Measurements from ENCODE around the gene SMIM45.
A peak's percentile ranks its signal among the peaks of the same experiment; 100 is the strongest.
"Not testable (repeated sequence)": the region's sequence is repeated elsewhere in the genome, so short reads cannot be mapped to it uniquely, and the experiment has no call there.

The SMIM45 gene

DNA sequence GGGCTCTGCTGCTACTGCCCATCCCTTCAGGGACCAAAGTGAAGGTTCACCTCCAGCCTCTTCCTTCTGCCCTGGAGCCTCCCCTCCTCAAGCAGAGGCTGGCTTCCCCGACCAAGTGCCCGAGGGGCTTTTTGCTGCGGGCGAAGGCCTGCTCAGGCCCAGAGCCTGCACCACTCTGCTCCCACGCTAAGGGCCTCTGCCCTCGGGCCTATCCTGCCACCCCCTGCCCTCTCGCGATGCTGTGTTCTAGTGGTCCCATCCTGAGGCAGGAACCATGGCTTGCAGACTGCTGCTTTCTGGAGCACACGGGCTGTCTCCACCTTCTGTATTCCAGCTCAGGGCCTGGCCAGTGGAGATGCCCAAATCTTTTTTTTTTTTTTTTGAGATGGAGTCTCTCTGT is 16.4 kb upstream of the SMIM45 start:
- no peak for DNase-seq

DNA sequence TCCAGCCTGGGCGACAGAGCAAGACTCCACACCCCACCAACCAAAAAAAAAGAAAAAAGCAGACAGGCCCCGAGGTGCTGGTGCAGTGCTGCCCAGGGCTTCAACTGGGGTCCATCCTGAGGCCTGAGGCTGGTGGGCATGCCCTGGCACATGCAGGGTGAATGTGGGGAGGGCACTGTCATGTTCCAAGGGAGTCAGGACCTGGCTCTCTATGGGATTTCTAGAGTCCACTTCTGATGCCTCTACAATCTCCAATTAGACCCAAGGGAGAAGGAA is 15.1 kb upstream of the SMIM45 start:
- DNase-seq, result no peak

GRCh38 chr22:41939981-41940831 is 11.7 kb upstream of the SMIM45 start:
- peak; percentile 59 for DNase-seq

- DNase-seq, result peak; percentile 29
These were observed 10.9 kb upstream of the SMIM45 start for GRCh38 chr22:41940832-41941765.

GRCh38 chr22:41943661-41944209 is 8.2 kb upstream of the SMIM45 start:
- DNase-seq, result no peak

GRCh38 chr22:41946629-41947423 is 5.1 kb upstream of the SMIM45 start, which contains the start of gene CENPM:
TSS of gene CENPM (minus strand) at chr22:41947152. CDS start at chr22:41947076, 76 bp downstream.
- peak; percentile 71 for DNase-seq

DNA sequence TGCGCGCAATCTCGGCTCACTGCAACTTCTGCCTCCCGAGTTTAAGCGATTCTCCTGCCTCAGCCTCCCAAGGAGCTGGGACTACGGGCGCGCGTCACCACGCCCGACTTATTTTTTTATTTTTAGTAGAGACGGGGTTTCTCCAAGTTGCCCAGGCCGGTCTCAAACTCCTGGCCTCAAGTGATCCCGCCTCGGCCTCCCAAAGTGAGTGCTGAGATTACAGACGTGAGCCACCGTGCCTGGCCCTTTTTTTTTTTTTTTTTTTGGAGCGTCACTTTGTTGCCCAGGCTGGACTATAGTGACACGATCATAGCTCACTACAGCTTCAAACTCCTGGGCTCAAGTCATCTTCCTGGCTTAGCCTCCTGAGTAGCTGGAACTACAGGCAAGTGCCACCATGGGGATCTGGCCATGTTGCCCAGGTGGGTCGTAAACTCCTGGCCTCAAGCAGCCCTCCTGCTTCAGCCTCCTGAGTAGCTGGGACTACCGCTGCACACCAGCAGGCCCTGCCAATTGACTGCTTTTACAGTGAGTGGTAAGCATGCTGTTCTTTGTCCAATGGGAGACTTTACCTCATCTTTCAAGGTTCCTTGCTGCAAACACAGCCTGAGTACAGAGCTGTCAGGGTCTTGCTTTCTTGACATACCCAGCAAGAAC is 4.4 kb upstream of the SMIM45 start:
- DNase-seq, result no peak

- DNase-seq, result no peak
These were observed 3.8 kb upstream of the SMIM45 start for GRCh38 chr22:41948142-41948541.

GRCh38 chr22:41948928-41949296 is 3.0 kb upstream of the SMIM45 start:
- not testable (repeated sequence) for DNase-seq

DNA sequence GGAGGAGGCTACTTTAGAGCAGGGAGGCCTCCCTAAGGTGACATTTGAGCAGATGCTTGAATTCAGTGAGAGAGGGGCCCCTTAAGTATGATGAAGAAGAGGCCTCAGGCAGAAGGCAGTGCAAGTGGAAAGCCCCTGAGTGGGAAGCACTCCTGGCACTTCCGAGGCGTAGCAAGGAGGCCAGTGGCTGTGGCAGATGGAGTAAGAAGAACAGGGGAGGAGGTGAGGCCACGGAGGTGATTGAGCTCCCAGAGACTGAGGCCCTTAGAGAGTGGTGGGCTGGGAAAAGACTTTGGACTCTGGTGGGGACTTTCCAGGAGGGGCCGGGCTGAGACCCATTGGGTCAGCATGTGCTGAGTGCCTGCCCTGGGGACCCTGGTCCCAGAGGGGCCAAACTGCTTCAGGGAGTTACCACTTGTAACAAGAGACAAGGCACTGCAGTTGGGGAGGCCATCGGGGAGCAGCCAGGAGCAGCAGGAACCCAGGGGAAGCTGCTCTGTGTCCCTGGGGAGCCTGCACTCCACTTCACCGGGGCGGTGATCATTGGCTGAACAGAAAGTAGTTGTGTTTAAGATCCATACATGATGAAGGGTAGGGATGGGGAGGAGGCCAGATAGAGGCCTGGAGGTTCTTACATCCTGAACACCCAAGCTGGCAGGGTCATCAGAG is 2.5 kb upstream of the SMIM45 start:
- DNase-seq, result no peak

DNA sequence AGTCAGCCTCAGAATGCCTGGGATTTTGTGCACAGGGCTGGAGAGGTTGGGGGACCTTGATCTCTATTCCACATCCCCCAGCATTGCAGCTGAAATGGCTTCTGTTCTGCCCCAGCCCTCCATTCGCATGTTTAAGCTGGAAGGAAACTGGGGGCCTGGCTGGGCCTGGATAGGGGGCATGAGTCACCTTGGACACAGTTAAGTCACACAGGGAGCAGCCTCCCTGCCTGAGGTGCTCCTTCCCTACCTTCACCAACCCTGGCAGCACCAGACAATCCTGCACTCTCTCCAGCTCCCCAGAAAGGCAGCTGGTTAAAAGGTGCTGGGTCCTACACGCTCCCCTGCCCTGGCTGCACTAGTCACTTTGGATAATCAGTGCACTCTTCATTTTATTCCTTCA is 763 bp downstream of the SMIM45 start:
- no peak for DNase-seq

GRCh38 chr22:41957941-41958556 is 6.1 kb downstream of the SMIM45 start:
- DNase-seq, result no peak

- no peak for DNase-seq
These were observed 11.6 kb downstream of the SMIM45 start for GRCh38 chr22:41963453-41964111.

DNA sequence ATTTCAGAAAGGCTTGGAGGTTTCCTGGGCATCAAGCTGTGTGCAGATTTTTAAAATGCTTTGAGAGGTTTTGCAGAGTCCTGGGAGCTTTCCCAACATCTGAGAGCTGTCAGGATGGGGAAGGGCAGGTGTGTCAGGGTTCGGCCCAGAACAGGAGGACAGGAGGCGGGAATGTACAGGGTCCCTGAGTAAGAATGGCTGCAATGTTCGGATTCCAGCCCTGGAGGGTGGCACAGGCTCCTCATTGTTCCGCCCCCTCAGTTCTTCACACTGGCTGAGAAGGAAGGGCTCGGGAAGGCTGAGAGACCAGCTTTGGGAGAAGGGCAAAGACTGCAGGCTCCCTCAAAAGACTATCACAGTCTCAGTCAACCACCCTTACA is 12.2 kb downstream of the SMIM45 start:
- no peak for DNase-seq

DNA sequence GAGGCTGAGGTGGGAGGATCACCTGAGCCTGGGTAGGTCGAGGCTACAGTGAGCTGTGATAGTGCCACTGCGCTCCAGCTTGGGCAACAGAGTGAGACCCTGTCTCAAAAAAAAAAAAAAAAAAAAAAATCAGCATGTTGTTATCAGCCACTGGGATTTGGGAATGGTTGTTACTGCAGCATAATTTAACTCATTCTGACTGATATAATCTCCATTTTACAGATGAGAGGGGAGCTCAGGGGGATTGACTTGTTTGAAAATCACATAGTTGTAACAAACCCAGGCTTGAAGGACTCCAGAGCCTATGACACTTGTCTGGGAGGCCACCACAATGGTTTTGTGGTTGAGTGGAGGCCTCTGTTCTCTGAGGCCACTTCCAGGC is 14.3 kb downstream of the SMIM45 start:
- no peak for DNase-seq

GRCh38 chr22:41966607-41967240 is 14.8 kb downstream of the SMIM45 start:
- no peak for DNase-seq

DNA sequence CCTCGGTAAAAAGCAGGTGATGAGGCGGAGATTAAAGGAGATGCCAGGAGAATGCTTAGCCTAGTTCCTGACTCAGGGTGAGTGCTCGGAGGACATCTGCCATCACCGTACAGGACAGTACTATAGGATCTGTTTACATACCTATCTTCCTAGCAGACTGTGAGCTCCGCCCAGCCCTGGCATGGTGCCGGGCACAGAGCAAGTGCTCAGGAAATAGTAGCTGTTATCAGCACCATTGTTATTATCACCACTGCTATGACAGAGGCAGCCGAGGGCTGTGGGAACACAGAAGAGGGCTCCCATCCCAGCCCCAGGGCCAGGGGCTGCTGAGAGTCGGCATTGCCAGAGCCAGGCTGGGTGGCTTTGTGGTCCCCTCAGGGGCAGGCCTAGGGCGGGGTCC is 16.7 kb downstream of the SMIM45 start:
- DNase-seq, result peak; percentile 32

GRCh38 chr22:41969110-41969646 is 17.2 kb downstream of the SMIM45 start, which contains the start of gene SEPTIN3:
TSS of gene SEPTIN3 (plus strand) at chr22:41969443. CDS start at chr22:41971493, 2,050 bp downstream.
- DNase-seq, result no peak

- DNase-seq, result no peak
These were observed 18.7 kb downstream of the SMIM45 start for GRCh38 chr22:41970601-41971000.

DNA sequence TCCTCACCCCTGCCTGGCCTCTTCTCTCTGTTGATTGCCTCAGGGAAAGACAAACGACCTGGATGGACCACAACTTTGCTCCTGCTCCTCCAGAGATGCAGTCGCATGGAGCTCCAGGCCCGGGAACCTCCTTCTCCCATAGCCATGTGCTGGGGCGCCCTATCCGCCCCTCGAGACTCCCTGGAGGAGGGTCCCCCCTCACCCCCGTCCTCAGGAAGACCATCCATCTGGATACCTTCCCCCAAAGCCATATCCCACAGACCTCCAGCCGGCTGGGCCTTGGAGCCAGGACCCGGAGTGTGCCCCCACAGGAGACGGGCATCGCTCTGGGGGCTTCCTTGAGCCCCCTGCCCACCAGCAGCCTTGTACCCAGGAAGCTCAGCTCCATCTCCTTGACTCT is 19.5 kb downstream of the SMIM45 start:
- no peak for DNase-seq
